ENCODE measurements around the gene SLC22A3.
"Not testable (repeated sequence)": the region's sequence is repeated elsewhere in the genome, so short reads cannot be mapped to it uniquely, and the experiment has no call there.

SLC22A3 gene

DNA sequence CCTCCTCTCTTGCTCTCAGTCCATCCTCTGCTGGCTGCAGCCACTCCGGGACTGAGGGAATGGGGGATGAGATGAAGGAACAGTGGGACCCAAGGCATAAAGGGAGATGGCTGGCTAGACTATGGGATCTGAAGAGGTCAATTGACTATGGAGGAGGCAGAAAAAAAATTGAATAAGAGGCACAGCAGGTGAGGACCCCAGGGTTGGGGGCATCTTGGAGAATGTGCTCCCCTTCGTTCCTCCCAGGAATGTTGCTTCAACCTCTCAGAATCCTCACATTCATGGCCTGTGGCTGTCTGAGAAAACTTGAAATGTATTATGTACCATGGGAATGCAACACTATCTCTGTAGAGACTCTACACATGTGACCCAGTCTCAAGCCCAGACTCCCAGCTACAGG, 121.0 kb downstream of the SLC22A3 start:
- H3K9me3 ChIP-seq (ENCODE audit: control insufficient read depth in 2 of 2, low read length in 2 of 2), result no peaks in the 10 kb centered on the region
- no peak overlapping the region for H3K9ac ChIP-seq (ENCODE audit: low read depth in 1 of 2, low read length in 2 of 2)

DNA sequence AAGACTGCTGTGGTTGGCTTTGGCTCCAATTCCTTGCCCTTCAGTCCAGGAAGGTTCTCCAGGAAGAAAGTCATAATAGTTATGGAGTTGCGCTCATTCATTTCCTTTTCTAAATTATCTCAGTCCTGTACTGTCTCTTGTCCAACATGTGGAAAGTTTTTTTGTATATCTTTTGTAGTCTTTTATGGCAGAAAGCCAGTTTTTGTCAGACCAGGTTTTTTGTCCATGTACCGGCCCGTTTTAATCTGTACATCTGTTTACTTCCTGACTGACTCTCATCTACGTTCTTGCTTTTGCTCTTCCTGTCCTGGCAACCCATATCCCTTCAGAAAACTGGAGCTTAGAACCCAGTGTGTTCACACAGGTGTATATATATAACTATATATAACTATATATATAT, 127.9 kb downstream of the SLC22A3 start:
- H3K27me3 ChIP-seq (ENCODE audit: control insufficient read depth in 2 of 2, insufficient read depth in 2 of 2, low read length in 2 of 2), result not testable (repeated sequence)

More for the DNA sequence above, 121.0 kb downstream of the SLC22A3 start:
- no peaks in the 10 kb centered on the region for H3K36me3 ChIP-seq (ENCODE audit: control insufficient read depth in 2 of 2, insufficient read depth in 2 of 2, low read length in 2 of 2)
- H3K27me3 ChIP-seq (ENCODE audit: control insufficient read depth in 2 of 2, insufficient read depth in 2 of 2, low read length in 2 of 2), result no peaks in the 10 kb centered on the region
- H3K4me1 ChIP-seq (ENCODE audit: control insufficient read depth in 2 of 2, insufficient read depth in 2 of 2, low read length in 2 of 2), result no peaks in the 10 kb centered on the region
- no peak overlapping the region for H3K27ac ChIP-seq (ENCODE audit: low read depth in 2 of 2, low read length in 2 of 2)
- no peak overlapping the region for H3K4me3 ChIP-seq (ENCODE audit: low read length in 2 of 2)

DNA sequence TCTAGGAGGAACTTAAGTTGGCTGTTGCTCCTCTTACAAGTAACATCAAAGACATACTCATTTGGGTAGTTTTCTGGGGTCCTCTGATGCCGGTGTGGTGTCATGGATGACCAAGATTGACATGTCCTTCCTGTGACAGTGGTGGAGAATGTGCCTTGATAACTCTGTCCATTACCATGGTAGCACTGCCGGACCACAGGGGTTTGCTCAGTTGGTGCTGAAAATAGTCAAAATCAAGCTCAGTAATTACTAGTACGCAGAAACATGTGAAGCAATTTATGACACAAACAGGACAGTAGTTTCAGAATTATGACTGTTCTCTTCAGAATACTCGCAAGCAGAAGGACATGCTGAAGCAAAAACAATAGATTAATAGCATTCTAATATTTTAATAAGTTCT, 128.9 kb downstream of the SLC22A3 start:
- H3K27me3 ChIP-seq (ENCODE audit: control insufficient read depth in 2 of 2, insufficient read depth in 2 of 2, low read length in 2 of 2); H3K4me1 ChIP-seq (ENCODE audit: control insufficient read depth in 2 of 2, insufficient read depth in 2 of 2, low read length in 2 of 2); H3K36me3 ChIP-seq (ENCODE audit: control insufficient read depth in 2 of 2, insufficient read depth in 2 of 2, low read length in 2 of 2); H3K9ac ChIP-seq (ENCODE audit: low read depth in 1 of 2, low read length in 2 of 2); H3K4me3 ChIP-seq (ENCODE audit: low read length in 2 of 2); H3K9me3 ChIP-seq (ENCODE audit: control insufficient read depth in 2 of 2, low read length in 2 of 2); H3K27ac ChIP-seq (ENCODE audit: low read depth in 2 of 2, low read length in 2 of 2): not testable (repeated sequence)

More for the DNA sequence above, 127.9 kb downstream of the SLC22A3 start:
- not testable (repeated sequence) for H3K4me1 ChIP-seq (ENCODE audit: control insufficient read depth in 2 of 2, insufficient read depth in 2 of 2, low read length in 2 of 2); H3K9me3 ChIP-seq (ENCODE audit: control insufficient read depth in 2 of 2, low read length in 2 of 2); H3K27ac ChIP-seq (ENCODE audit: low read depth in 2 of 2, low read length in 2 of 2); H3K4me3 ChIP-seq (ENCODE audit: low read length in 2 of 2); H3K36me3 ChIP-seq (ENCODE audit: control insufficient read depth in 2 of 2, insufficient read depth in 2 of 2, low read length in 2 of 2); H3K9ac ChIP-seq (ENCODE audit: low read depth in 1 of 2, low read length in 2 of 2)

- no peak overlapping the region for H3K27ac ChIP-seq (ENCODE audit: low read depth in 2 of 2, low read length in 2 of 2)
- no peaks in the 10 kb centered on the region for H3K27me3 ChIP-seq (ENCODE audit: control insufficient read depth in 2 of 2, insufficient read depth in 2 of 2, low read length in 2 of 2)
- H3K36me3 ChIP-seq (ENCODE audit: control insufficient read depth in 2 of 2, insufficient read depth in 2 of 2, low read length in 2 of 2), result no peaks in the 10 kb centered on the region
- no peaks in the 10 kb centered on the region for H3K4me1 ChIP-seq (ENCODE audit: control insufficient read depth in 2 of 2, insufficient read depth in 2 of 2, low read length in 2 of 2)
- H3K4me3 ChIP-seq (ENCODE audit: low read length in 2 of 2), result no peak overlapping the region
- H3K9ac ChIP-seq (ENCODE audit: low read depth in 1 of 2, low read length in 2 of 2), result no peak overlapping the region
- H3K9me3 ChIP-seq (ENCODE audit: control insufficient read depth in 2 of 2, low read length in 2 of 2), result no peaks in the 10 kb centered on the region
These were observed 129.7 kb downstream of the SLC22A3 start for GRCh38 chr6:160477901-160478300.

GRCh38 chr6:160487116-160487515, 138.9 kb downstream of the SLC22A3 start:
- no peak overlapping the region for H3K9ac ChIP-seq (ENCODE audit: low read depth in 1 of 2, low read length in 2 of 2)
- no peak overlapping the region for H3K4me3 ChIP-seq (ENCODE audit: low read length in 2 of 2)
- H3K4me1 ChIP-seq (ENCODE audit: control insufficient read depth in 2 of 2, insufficient read depth in 2 of 2, low read length in 2 of 2), result no peaks in the 10 kb centered on the region
- no peaks in the 10 kb centered on the region for H3K36me3 ChIP-seq (ENCODE audit: control insufficient read depth in 2 of 2, insufficient read depth in 2 of 2, low read length in 2 of 2)
- no peak overlapping the region for H3K27ac ChIP-seq (ENCODE audit: low read depth in 2 of 2, low read length in 2 of 2)
- H3K27me3 ChIP-seq (ENCODE audit: control insufficient read depth in 2 of 2, insufficient read depth in 2 of 2, low read length in 2 of 2), result no peaks in the 10 kb centered on the region
- H3K9me3 ChIP-seq (ENCODE audit: control insufficient read depth in 2 of 2, low read length in 2 of 2), result no peaks in the 10 kb centered on the region

DNA sequence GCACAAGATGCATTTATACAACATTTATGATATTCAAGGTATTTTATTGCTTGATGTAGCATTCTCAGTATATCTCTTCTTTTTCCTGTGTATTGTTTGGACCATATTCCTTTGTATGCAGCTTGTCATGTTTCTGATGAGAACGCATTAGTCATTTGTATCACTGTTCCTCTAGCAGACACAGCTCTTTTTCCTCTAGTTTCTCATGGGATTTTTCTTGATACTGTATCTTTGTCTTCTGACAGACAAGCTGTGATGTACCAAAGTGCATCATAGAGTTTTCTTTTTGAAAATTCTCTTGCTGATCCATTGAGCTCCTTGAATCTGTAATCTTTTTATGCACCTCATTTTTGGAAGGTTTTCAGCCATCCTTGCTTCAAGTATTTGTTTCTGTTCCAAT, 140.9 kb downstream of the SLC22A3 start:
- Histone ChIP-seq H3K27me3 (ENCODE audit: control insufficient read depth in 2 of 2, insufficient read depth in 2 of 2, low read length in 2 of 2) (no peaks in the 10 kb centered on the region), H3K36me3 (ENCODE audit: control insufficient read depth in 2 of 2, insufficient read depth in 2 of 2, low read length in 2 of 2) (no peaks in the 10 kb centered on the region), H3K4me1 (ENCODE audit: control insufficient read depth in 2 of 2, insufficient read depth in 2 of 2, low read length in 2 of 2) (no peaks in the 10 kb centered on the region)

GRCh38 chr6:160494576-160494975, 146.4 kb downstream of the SLC22A3 start:
- H3K4me3 ChIP-seq (ENCODE audit: low read length in 2 of 2), result no peak overlapping the region
- H3K36me3 ChIP-seq (ENCODE audit: control insufficient read depth in 2 of 2, insufficient read depth in 2 of 2, low read length in 2 of 2), result no peaks in the 10 kb centered on the region
- no peaks in the 10 kb centered on the region for H3K4me1 ChIP-seq (ENCODE audit: control insufficient read depth in 2 of 2, insufficient read depth in 2 of 2, low read length in 2 of 2)

More for the DNA sequence above, 140.9 kb downstream of the SLC22A3 start:
- Histone ChIP-seq H3K9ac (ENCODE audit: low read depth in 1 of 2, low read length in 2 of 2) (no peak overlapping the region), H3K9me3 (ENCODE audit: control insufficient read depth in 2 of 2, low read length in 2 of 2) (no peaks in the 10 kb centered on the region), H3K27ac (ENCODE audit: low read depth in 2 of 2, low read length in 2 of 2) (no peak overlapping the region), H3K4me3 (ENCODE audit: low read length in 2 of 2) (no peak overlapping the region)

DNA sequence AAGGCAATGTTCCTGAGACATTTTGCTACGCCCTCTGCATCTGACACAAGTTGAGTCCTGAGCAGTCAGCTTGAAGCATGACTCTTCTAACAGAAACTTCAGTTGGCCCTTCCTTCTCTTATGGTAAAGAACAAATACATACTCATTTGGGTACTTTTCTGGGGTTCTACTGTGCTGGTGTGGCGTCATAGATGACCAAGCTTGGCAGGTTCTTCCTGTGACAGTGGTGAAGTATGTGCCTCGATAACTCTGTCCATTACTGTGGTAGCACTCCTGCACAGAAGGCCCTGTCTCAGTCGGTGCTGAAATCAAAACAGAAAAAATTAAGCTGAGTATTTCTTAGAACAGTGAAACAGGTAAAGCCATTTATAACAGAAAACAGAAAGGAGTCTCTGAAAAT, 152.5 kb downstream of the SLC22A3 start:
- H3K27ac ChIP-seq (ENCODE audit: low read depth in 2 of 2, low read length in 2 of 2), result no peak overlapping the region
- H3K4me3 ChIP-seq (ENCODE audit: low read length in 2 of 2), result no peak overlapping the region
- no peak overlapping the region for H3K9ac ChIP-seq (ENCODE audit: low read depth in 1 of 2, low read length in 2 of 2)
- H3K4me1 ChIP-seq (ENCODE audit: control insufficient read depth in 2 of 2, insufficient read depth in 2 of 2, low read length in 2 of 2), result no peaks in the 10 kb centered on the region
- no peaks in the 10 kb centered on the region for H3K36me3 ChIP-seq (ENCODE audit: control insufficient read depth in 2 of 2, insufficient read depth in 2 of 2, low read length in 2 of 2)
- H3K27me3 ChIP-seq (ENCODE audit: control insufficient read depth in 2 of 2, insufficient read depth in 2 of 2, low read length in 2 of 2), result no peaks in the 10 kb centered on the region
- H3K9me3 ChIP-seq (ENCODE audit: control insufficient read depth in 2 of 2, low read length in 2 of 2), result peaks cover 0 to 3% of the 10 kb centered on the region in 2 donors

More at GRCh38 chr6:160494576-160494975, 146.4 kb downstream of the SLC22A3 start:
- H3K27me3 ChIP-seq (ENCODE audit: control insufficient read depth in 2 of 2, insufficient read depth in 2 of 2, low read length in 2 of 2), result no peaks in the 10 kb centered on the region
- no peaks in the 10 kb centered on the region for H3K9me3 ChIP-seq (ENCODE audit: control insufficient read depth in 2 of 2, low read length in 2 of 2)
- H3K9ac ChIP-seq (ENCODE audit: low read depth in 1 of 2, low read length in 2 of 2), result no peak overlapping the region
- H3K27ac ChIP-seq (ENCODE audit: low read depth in 2 of 2, low read length in 2 of 2), result no peak overlapping the region
